SU-DHL-6 (cell line): ENCODE results near the gene SLC45A1.

Experiments
- EZH2phosphoT487 ChIP-seq: fragments of 200-600 bp; sonication (generic), shearing (Covaris generic); conservative IDR thresholded peaks from 2 replicates; pipeline ENCODE4 v1.6.1; 2018; ENCODE audit warnings: mild to moderate bottlenecking, antibody characterized with exemption, low read length, moderate library complexity, mixed read lengths
- TF ChIP-seq, protein P1 (sequence below): fragments of 200-600 bp; sonication (generic); IDR thresholded peaks from one replicate; pipeline ENCODE4 v1.5.1; 2017; ENCODE audit warnings: antibody characterized with exemption, mild to moderate bottlenecking, low read length, moderate library complexity; ENCODE audit not compliant: insufficient read depth, poor library complexity, severe bottlenecking

DNA sequence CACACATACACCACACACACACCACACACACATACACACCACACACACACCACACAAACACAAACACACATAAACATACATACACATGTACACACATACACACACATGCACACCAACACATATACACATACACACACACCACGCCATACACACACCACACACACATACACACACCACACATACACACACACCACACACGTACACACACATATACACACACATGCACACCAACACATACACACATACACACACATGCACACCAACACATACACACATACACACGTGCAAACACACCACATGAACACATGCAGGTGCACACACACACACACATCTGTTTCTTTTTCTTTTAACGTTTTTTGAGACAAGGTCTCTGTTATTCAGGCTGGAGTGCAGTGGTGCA lies 41.0 kb upstream of the SLC45A1 start:
- TF ChIP-seq, protein P1, sequence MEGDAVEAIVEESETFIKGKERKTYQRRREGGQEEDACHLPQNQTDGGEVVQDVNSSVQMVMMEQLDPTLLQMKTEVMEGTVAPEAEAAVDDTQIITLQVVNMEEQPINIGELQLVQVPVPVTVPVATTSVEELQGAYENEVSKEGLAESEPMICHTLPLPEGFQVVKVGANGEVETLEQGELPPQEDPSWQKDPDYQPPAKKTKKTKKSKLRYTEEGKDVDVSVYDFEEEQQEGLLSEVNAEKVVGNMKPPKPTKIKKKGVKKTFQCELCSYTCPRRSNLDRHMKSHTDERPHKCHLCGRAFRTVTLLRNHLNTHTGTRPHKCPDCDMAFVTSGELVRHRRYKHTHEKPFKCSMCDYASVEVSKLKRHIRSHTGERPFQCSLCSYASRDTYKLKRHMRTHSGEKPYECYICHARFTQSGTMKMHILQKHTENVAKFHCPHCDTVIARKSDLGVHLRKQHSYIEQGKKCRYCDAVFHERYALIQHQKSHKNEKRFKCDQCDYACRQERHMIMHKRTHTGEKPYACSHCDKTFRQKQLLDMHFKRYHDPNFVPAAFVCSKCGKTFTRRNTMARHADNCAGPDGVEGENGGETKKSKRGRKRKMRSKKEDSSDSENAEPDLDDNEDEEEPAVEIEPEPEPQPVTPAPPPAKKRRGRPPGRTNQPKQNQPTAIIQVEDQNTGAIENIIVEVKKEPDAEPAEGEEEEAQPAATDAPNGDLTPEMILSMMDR: no peak
- no peak for TF ChIP-seq EZH2phosphoT487
